CD4-positive, alpha-beta T cell treated with Interleukin-6 for 4 hours (primary cell): ENCODE data around the gene PXK.
A peak's percentile ranks its signal among the peaks of the same experiment; 100 is the strongest.

Source experiments
- DNase-seq: peaks from one replicate; pipeline ENCODE4 v3.0.0-alpha.2; 2020; ENCODE audit warnings: mixed read lengths

Gene PXK

GRCh38 chr3:58349792-58350626 is 17.3 kb downstream of the PXK start:
- DNase-seq = no peak

DNA sequence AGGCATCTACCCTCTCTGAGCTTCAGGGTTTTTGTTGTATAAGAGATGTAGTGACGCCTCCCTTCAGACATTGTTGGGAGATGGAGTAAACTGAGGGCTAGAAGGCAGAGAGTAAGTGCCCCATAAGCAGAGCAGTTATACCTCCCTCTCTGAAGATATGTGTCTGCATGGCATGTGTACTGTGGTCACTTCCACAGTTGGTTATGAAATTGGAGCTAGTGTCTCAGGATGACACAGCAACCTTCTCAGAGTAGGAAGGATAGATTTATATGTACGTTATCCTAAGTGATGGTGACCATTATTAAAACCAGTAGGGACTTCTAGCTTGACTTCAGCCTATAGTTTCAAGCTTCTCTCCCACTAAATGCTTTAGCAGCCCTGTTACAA is 17.9 kb downstream of the PXK start:
- no peak for DNase-seq

DNA sequence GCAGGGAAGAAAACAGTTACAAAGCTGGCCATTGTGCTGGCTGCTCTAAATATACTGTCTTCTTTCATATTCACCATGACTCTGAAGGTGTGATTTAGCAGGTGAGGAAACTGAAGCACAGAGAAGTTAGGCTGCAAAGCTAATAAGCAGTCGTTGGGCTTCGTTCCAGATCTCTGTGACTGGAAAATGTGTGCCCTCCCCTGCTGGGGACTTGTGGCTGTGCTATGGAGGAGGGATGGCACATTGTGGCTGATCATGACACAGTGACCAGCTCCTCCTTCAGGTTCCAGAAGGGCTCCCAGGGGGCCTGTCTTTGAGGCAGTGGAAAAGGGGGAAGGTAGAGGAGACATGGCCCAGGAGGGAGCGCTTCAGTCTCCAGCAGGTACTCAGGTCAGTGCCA is 19.2 kb downstream of the PXK start:
- no peak for DNase-seq

DNA sequence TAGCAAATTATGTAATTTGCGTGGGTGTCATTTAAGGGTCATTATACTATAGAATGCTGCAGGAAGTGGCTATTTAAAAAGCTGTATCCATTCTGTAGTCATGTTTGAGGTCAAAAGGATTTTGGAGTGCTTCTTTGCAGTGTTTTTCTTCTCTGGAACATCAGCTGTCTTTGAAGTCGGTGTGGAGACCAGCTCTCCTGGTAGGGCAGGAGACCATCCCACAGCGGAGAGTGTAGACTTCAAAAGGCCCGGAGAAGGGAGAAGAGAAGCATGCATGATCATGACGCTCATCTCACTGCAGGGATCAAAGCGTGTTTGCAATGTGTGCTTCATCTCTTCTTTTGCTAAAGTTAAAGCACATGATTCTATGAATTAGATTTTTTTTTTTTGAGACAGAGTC is 19.9 kb downstream of the PXK start:
- DNase-seq = no peak

DNA sequence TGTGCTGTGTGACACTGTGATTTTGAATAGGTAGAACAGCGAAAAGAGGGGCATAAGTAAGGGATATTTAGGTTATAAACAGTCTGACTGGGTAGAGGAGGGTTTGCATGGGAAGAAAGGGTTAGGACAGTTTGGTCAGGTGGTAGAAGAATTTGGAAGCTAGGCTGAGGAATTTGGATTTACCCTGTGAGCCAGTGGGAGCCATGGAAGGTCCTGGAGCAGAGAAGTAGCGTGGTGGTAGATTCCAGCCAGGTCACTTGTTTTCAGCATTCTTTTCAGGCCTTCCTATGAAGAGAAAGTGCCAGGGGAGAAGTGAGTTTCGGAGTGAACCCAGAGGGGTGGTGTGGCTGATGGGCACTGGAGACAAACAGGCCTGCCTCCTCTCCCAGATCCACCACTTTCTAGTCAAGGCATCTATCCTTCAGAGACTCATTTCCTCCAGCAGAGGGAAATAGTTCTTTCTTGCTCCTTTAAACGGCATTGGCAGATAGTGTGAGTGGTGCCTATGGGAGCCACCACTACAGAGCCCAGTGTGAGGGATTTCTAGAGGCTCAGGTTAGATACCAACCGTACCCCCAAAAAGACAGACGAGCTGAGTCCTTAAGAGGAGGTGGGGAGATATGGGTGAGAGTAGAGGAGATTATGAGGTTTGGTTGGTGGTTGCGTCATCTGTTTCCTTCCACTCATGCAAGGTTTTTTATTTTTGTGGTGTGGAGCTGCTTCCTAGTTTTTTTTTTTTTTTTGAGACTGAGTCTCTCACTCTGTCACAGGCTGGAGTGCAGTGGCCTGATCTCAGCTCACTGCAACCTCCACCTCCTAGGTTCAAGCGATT is 21.2 kb downstream of the PXK start:
- peak; percentile 28 for DNase-seq

GRCh38 chr3:58355179-58355578 is 22.5 kb downstream of the PXK start:
- no peak for DNase-seq

DNA sequence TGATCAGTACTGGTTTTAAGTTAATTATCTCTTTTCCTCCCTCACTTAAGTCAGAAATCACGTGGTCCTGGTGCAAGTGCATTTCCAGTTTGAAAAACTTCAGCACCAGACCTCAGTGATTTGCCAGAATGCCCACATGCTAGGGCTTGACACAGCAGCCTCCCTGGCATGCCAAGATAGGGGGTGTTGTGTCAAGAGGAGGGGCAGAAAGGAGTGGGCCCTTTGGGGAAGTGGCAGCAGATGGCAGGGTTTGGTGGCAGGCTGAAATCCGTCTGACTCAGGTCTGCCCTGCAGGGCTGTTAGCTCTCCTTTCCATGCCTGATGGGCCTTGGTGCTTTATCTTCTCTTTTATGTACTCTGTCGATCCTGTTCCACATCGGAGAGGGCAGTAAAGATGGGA is 23.4 kb downstream of the PXK start:
- DNase-seq = no peak

GRCh38 chr3:58357402-58357801 is 24.7 kb downstream of the PXK start:
- no peak for DNase-seq

- DNase-seq = no peak
These were observed 25.4 kb downstream of the PXK start for GRCh38 chr3:58358092-58358491.

DNA sequence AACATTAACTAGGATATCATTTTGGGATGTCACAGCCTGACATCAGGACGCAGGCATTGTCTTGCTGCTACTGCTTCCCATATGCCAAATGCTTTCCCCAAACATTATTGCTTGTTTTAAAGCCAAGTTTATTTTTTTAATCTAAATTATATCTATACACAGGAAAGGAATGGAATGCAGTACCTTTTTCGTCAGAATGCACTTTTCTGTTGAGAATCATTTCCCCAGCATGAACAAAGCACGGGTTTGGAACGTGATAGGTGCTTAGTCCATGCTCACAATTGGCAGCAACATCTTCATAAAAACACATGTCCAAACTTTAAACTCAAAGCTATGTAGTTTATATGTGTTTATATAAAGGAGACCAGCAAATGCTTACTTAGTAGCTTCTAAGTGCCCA is 26.1 kb downstream of the PXK start:
- no peak for DNase-seq

DNA sequence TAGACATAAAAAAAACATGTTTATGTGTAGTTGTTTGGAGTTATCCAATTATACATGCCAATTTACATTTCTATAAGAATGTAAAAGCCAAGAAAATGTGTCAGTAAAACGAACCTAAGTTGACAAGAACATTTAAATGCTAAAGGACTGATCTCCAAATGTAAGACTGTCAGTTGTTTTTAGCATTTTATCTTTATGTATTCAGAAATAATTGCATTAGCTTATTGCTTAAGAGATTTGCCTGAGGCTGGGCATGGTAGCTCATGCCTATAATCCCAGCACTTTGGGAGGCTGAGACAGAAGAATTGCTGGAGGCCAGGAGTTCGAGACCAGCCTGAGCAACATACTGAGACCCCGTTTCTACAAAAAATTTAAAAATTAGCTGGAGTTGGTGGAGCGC is 26.9 kb downstream of the PXK start:
- no peak for DNase-seq

DNA sequence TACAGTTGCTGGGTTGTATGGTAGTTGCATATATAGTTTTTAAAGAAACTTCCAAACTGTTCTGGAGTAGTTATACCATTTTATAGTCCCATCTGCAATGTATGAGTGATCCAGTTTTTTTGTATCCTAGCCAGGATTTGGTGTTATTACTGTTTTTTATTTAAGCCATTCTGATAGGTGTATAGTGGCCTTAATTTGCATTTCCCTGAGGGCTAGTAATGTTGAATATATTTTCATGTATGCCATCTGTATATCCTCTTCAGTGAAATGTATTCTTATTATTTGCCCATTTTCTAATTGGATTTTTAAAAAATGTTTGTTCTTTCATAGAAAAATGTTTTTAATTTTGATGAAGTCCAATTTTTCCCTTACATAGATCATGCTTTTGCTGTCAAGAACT is 29.2 kb downstream of the PXK start:
- no peak for DNase-seq

- no peak for DNase-seq
These were observed 34.0 kb downstream of the PXK start for GRCh38 chr3:58366699-58367098.

GRCh38 chr3:58369038-58369437 is 36.3 kb downstream of the PXK start:
- no peak for DNase-seq

DNA sequence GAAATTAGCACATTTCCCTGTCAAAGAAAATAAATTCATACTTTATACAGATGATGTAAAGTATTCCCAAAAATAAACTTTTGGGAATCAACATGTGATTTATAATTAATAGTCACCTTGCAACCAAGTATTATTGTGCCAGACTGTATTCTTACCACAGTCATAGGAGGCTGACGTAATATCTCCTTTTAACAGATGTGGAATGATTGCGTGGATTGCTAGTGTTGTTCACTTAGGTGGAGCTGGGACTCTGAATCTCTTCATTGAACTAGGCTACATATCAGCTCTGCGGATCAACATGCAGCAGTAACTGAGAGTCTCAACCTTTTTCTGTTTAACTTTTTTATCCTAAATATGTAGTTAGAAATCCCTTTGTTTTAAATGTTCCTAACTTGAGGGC is 37.2 kb downstream of the PXK start:
- no peak for DNase-seq

DNA sequence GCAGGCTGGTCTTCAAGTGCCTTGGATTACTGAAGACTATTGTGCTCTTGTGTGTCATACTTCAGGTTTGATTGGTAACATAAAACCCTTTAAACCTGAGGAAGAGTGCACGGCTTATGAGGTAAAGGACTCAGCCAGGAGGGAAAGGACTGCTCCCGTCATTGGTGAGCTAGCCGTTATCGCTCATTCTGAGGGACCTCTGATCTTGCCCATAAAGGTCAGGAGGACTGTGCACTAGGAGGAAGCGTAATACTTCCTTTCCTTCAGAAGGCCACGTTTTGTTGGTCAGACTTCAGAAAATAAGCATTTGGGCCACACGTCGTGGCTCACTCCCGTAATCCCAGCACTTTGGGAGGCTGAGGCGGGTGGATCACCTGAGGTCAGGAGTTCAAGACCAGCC is 37.7 kb downstream of the PXK start:
- no peak for DNase-seq

GRCh38 chr3:58371754-58372153 is 39.1 kb downstream of the PXK start:
- DNase-seq = no peak

DNA sequence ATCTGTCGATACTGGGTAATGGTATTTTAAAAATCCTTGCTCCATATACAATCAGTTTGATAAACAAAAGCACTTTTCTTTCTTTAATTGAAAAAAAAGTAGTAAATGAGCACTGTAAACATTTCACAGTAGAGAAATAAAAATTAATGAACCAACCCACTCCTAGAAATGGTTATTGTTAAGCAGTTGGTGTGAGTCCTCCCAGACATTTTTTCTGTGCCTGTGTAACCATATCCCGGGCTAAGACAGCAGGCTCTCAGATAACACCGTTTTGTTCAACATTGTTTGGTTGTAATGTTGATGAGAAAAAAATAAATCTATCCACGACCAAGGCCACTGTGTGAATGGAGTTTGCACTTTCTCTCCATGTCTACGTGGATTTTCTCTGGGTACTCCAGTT is 42.6 kb downstream of the PXK start:
- DNase-seq = no peak

- no peak for DNase-seq
These were observed 44.5 kb downstream of the PXK start for GRCh38 chr3:58377168-58377567.

DNA sequence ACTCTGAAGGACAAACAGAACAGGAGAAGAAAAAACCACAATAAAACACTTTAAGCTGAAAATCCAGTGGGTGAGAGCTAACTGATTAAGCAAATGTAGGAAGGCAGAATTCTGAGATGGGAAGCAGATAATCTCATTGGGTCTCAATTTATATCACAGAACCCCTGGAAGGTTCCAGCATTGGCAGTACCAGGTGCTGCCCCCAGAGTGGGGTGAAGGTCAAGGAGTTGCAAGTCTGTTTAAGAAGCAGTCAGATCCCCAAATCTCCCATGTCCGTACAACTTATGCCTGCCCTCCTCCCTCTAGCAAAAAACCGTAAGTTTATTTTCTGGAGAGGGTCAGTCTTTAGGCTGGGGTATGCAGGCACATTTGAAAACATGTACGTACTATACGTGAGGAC is 45.1 kb downstream of the PXK start:
- DNase-seq = no peak

DNA sequence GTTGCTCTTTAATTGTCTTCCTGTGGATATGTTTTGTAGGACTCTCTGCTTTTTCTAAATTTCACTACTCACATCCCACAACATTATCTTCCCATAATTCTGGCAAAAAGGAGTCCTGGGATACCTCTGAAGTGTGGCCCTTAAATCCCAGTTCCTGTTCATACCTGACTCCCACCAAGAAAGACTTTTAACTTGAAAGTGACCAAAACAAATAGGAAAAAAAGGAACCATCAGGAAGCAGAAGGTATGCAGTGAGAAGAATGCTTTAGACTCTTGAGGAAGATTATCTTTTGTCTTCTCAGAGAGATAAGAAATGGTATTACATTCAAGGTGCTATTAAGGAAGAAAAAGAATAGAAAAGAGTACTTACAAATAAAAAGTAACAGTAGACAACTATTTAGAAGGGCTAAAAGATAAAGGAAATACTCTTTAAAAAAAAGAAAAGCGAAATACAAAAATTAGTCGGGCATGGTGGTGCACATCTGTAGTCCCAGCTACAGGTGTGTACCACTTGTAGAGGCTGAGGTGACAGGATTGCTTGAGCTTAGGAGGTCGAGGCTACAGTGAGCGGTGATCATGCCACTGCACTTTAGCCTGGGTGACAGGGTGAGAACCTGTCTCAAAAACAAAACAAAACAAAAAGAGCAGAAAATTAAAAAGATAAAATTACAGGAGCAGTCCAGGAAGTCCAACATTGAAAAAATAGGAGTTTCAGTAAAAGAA is 46.8 kb downstream of the PXK start:
- no peak for DNase-seq

- DNase-seq = no peak
These were observed 50.8 kb downstream of the PXK start for GRCh38 chr3:58383476-58383875.

GRCh38 chr3:58383904-58384303 is 51.2 kb downstream of the PXK start:
- DNase-seq = no peak
